K562 (cell line): ENCODE results near the gene NUP188. TPM values are rescaled to one million over a fixed set of nuclear protein-coding genes. Genes with fewer than 3 reads are reported as not detected.

Experiments used
- BCLAF1 ChIP-seq, 2 experiments: fragments of 450-650 bp in 1 of 2; IDR thresholded peaks; 2 replicates each; pipeline ENCODE4 v1.6.1; 2011 to 2017; ENCODE audit warnings: low read depth in 2 of 2, antibody characterized with exemption in 1 of 2, borderline replicate concordance in 1 of 2, low read length in 1 of 2, mild to moderate bottlenecking in 1 of 2, mixed read lengths in 1 of 2; ENCODE audit not compliant: control insufficient read depth in 1 of 2
- CEBPZ ChIP-seq: fragments of 150-350 bp; IDR thresholded peaks from 2 replicates; pipeline ENCODE4 v1.6.1; 2014; ENCODE audit warnings: low read depth, mild to moderate bottlenecking, low read length, borderline replicate concordance
- CTCF ChIP-seq, 3 experiments: IDR thresholded peaks in 2 of 3; conservative IDR thresholded peaks in 1 of 3; 2 replicates each; pipeline ENCODE4 v1.5.1; 2011 to 2012; ENCODE audit warnings: low read length in 3 of 3, mild to moderate bottlenecking in 3 of 3, control low read depth in 2 of 3, improper control_type of control experiment in 1 of 3, inconsistent platforms in 1 of 3, low read depth in 1 of 3, mixed read lengths in 1 of 3, moderate library complexity in 1 of 3; ENCODE audit not compliant: insufficient read depth in 2 of 3
- E2F5 ChIP-seq: sonication (generic); formaldehyde crosslinking; IDR thresholded peaks from 2 replicates; pipeline ENCODE4 v1.8.0; 2022; ENCODE audit warnings: mild to moderate bottlenecking, missing genetic modification reagents
- GABPB1 ChIP-seq: sonication (generic); formaldehyde crosslinking; IDR thresholded peaks from 2 replicates; pipeline ENCODE4 v1.8.0; 2022; ENCODE audit warnings: mild to moderate bottlenecking, missing genetic modification reagents
- HDAC1 ChIP-seq, 2 experiments: fragments of 450-650 bp; IDR thresholded peaks; 2 replicates each; pipeline ENCODE4 v1.6.1; 2016 to 2017; ENCODE audit warnings: inconsistent platforms in 1 of 2, mild to moderate bottlenecking in 1 of 2, moderate library complexity in 1 of 2
- HINFP ChIP-seq: fragments of 450-650 bp; conservative IDR thresholded peaks from 2 replicates; pipeline ENCODE4 v1.6.1; 2016; ENCODE audit warnings: missing genetic modification characterization, low read depth, mild to moderate bottlenecking, control low read depth, missing compliant biosample characterization
- LEF1 ChIP-seq: fragments of 450-650 bp; IDR thresholded peaks from 2 replicates; pipeline ENCODE4 v1.6.1; 2016; ENCODE audit warnings: mild to moderate bottlenecking
- SIX5 ChIP-seq, 2 experiments: IDR thresholded peaks; 2 replicates each; pipeline ENCODE4 v1.6.1; 2011; ENCODE audit warnings: low read length in 2 of 2, borderline replicate concordance in 1 of 2, low read depth in 1 of 2, mild to moderate bottlenecking in 1 of 2, moderate library complexity in 1 of 2; ENCODE audit not compliant: insufficient read depth in 1 of 2
- SNIP1 ChIP-seq: fragments of 450-650 bp; IDR thresholded peaks from 2 replicates; pipeline ENCODE4 v1.7.1; 2017; ENCODE audit warnings: low read depth, mild to moderate bottlenecking
- ZC3H11A ChIP-seq: IDR thresholded peaks from 2 replicates; pipeline ENCODE4 v1.6.1; 2012; ENCODE audit warnings: low read depth, low read length, improper control_type of control experiment
- ZNF140 ChIP-seq: fragments of 250-450 bp; sonication (Bioruptor Pico); IDR thresholded peaks from 2 replicates; pipeline ENCODE4 v1.8.0; 2021; ENCODE audit warnings: moderate library complexity, mild to moderate bottlenecking, inconsistent platforms
- polyA plus RNA-seq, 8 experiments: library from polyadenylated mRNA; depleted of rRNA in 4 of 8; stranded (reverse) in 5 of 8; unstranded in 3 of 8; fragments of >200 nt; fragmentation: Nextera tagmentation in 2 of 8; fragmentation: Illumina TruSeq in 1 of 8; extraction: Ambion mirVana in 2 of 8; extraction: Trizol in 1 of 8; gene quantifications; 2 replicates each; pipeline versions ENCODE4 v1.2.1 to v1.2.3, GENCODE V29; 2011 to 2014; ENCODE audit warnings: inconsistent platforms in 1 of 8, missing spikeins in 1 of 8
- total RNA-seq, 7 experiments: library from RNA; depleted of rRNA in 6 of 7; stranded (reverse); fragments of >200 nt in 6 of 7; fragmentation: Illumina TruSeq in 2 of 7; extraction: Trizol in 2 of 7; gene quantifications; 2 replicates each; pipeline versions ENCODE4 v1.2.1 to v1.2.3, GENCODE V29; 2011 to 2021; ENCODE audit warnings: low replicate concordance in 1 of 7

The NUP188 gene
- total and polyA plus RNA-seq, 9 of the 15 experiments (the other 6 are each of a cell fraction or from before 2014, with no cell fraction given): 11.7 to 135 (median 70.6) TPM

GRCh38 chr9:129023036-129023907 is 75.8 kb downstream of the NUP188 start (continued):
- TF ChIP-seq BCLAF1 (IDR thresholded peaks at IDR 0.05; ENCODE audit: borderline replicate concordance in 1 of 2, control insufficient read depth in 1 of 2, low read depth in 2 of 2, low read length in 1 of 2) (0 out of 4 replicates have a peak, but pooled peaks of 1 of the 2 experiments have one; percentile 33), CTCF (IDR thresholded peaks at IDR 0.05 in 2 of 3, conservative IDR thresholded peaks at IDR 0.05 in 1 of 3; ENCODE audit: insufficient read depth in 2 of 3, low read depth in 1 of 3, low read length in 3 of 3) (no peak), CEBPZ (no peak), E2F5 (CRISPR knock-in tag) (no peak), HDAC1 (IDR thresholded peaks at IDR 0.05) (peak; percentile 80 to 81; a peak in 3 of 4 replicates), ZNF140 (CRISPR knock-in tag) (no peak), GABPB1 (peak; percentile 57; the same call in 1 of the 2 replicates), HINFP (tag) (no peak), ZC3H11A (no peak), LEF1 (peak; percentile 75), SIX5 (IDR thresholded peaks at IDR 0.05; ENCODE audit: borderline replicate concordance in 1 of 2, insufficient read depth in 1 of 2, low read depth in 1 of 2, low read length in 2 of 2) (no peak), SNIP1 (no peak)
